Peyer's patch (tissue), 4 donors: Measurements from ENCODE around the gene HOXD9.

ENCODE experiments used
- POLR2A ChIP-seq, 2 donors: fragments of 450-650 bp; IDR thresholded peaks; one replicate each; pipeline ENCODE4 v1.5.1; 2017; ENCODE audit warnings: antibody characterized with exemption in 2 of 2, mild to moderate bottlenecking in 2 of 2, moderate library complexity in 2 of 2
- TF ChIP-seq, protein P1 (sequence below), 6 experiments: fragments of 450-650 bp in 4 of 6; fragments of 200-600 bp in 2 of 6; sonication (generic) in 1 of 6; IDR thresholded peaks; one replicate each; pipeline ENCODE4 v1.5.1; 2017 to 2019; ENCODE audit warnings: antibody characterized with exemption in 6 of 6, mild to moderate bottlenecking in 3 of 6, moderate library complexity in 1 of 6

DNA sequence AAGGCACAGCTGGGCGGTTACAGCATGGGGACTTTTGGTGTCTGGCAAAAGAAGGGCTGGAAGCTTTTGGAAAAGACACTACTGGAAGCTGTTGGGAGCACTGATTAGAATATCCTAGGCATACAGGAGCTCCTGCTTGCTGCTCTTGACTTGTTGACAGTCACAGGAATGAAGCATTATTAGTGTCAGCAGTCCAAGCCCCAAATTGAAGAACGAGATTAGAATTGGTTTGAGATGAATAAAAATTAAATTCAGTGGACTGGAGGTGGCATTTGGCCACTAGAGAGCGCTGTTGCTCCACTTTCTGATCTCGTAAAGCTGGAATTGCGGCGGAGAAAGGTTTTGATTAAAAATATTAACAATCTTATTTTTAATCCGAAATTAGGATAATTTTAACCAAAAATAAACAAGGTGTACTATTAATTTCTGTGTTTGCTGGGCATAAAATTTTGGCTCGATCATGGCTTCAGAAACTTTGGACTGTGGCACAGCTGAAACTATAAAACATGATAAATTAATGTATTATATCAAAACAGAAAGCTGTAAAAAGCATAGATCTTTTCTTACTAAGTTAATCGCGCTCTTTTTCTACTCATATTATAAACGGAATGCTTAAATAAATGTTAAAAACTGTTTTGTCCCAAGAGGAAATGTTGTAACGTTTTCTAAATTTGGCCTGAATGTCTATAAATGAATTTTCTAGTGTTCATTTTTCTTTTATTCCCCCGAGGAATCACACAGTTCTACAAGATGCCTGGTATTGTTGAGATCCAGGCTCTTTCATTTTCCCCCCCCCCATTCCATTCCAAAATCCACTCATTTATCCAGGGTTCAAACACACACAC lies 4.6 kb downstream of the HOXD9 start:
- TF ChIP-seq, protein P1, sequence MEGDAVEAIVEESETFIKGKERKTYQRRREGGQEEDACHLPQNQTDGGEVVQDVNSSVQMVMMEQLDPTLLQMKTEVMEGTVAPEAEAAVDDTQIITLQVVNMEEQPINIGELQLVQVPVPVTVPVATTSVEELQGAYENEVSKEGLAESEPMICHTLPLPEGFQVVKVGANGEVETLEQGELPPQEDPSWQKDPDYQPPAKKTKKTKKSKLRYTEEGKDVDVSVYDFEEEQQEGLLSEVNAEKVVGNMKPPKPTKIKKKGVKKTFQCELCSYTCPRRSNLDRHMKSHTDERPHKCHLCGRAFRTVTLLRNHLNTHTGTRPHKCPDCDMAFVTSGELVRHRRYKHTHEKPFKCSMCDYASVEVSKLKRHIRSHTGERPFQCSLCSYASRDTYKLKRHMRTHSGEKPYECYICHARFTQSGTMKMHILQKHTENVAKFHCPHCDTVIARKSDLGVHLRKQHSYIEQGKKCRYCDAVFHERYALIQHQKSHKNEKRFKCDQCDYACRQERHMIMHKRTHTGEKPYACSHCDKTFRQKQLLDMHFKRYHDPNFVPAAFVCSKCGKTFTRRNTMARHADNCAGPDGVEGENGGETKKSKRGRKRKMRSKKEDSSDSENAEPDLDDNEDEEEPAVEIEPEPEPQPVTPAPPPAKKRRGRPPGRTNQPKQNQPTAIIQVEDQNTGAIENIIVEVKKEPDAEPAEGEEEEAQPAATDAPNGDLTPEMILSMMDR (IDR thresholded peaks at IDR 0.05), result peak; percentile 70 to 96 (median 89)
- TF ChIP-seq POLR2A (IDR thresholded peaks at IDR 0.05), result no peak
